Brain microvascular endothelial cell (primary cell): Measurements from ENCODE around the gene CPEB4.

Experiments used
- DNase-seq: peaks from one replicate; pipeline ENCODE4 v3.0.0-alpha.2; 2020
- H3K27ac ChIP-seq: fragments of 250-450 bp; sonication (Bioruptor Pico); 2 replicates; pipeline ENCODE4 v1.5.1; 2020; ENCODE audit warnings: mild to moderate bottlenecking, moderate library complexity
- H3K27me3 ChIP-seq: fragments of 250-450 bp; sonication (Bioruptor Pico); replicated peaks from 2 replicates; pipeline ENCODE4 v1.5.1; 2020; ENCODE audit warnings: mild to moderate bottlenecking
- H3K36me3 ChIP-seq: fragments of 250-450 bp; sonication (Bioruptor Pico); replicated peaks from 2 replicates; pipeline ENCODE4 v1.5.1; 2020; ENCODE audit warnings: mild to moderate bottlenecking
- H3K4me3 ChIP-seq: 2 replicates; pipeline ENCODE4 v1.5.1; 2011; ENCODE audit warnings: low read depth, mild to moderate bottlenecking, control low read depth, low read length, moderate library complexity
- in situ Hi-C: cut with HindIII; loops from 2 replicates; pipeline ENCODE4 v1.10.0; 2017; ENCODE audit warnings: low sequenced_read_pairs, low pct_ligation_motif_present
- TF ChIP-seq, protein P1 (sequence below): IDR thresholded peaks from 2 replicates; pipeline ENCODE4 v1.5.1; 2011; ENCODE audit warnings: low read depth, mild to moderate bottlenecking, moderate library complexity, low read length, control low read depth, inconsistent platforms; ENCODE audit errors: missing control alignments

CPEB4 gene

DNA sequence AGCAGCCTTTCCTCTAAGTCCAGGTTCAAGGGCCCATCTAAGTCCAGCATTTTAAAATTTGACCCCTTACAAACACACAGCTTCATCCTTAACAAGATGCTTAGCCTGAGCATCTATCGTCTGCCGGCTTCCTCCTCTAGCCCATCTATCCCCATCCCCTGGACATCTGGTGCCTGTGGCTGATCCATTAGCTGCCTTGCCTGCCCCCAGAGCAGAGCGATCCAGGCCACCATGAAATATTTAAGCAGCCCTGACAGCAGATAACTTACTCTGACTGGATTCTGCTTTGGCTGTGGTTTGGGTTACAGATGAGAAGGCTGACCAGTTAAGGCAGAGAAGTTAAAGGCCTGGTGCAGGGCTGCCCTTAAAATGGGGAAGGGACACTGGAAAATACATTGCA, 30.9 kb upstream of the CPEB4 start:
- Histone ChIP-seq H3K27ac (no peak overlapping the region), H3K36me3 (no peaks in the 10 kb centered on the region), H3K4me3 (no peak overlapping the region), H3K27me3 (no peaks in the 10 kb centered on the region)
- no peak for DNase-seq
- in situ Hi-C loops = no loop called here
- TF ChIP-seq, protein P1, sequence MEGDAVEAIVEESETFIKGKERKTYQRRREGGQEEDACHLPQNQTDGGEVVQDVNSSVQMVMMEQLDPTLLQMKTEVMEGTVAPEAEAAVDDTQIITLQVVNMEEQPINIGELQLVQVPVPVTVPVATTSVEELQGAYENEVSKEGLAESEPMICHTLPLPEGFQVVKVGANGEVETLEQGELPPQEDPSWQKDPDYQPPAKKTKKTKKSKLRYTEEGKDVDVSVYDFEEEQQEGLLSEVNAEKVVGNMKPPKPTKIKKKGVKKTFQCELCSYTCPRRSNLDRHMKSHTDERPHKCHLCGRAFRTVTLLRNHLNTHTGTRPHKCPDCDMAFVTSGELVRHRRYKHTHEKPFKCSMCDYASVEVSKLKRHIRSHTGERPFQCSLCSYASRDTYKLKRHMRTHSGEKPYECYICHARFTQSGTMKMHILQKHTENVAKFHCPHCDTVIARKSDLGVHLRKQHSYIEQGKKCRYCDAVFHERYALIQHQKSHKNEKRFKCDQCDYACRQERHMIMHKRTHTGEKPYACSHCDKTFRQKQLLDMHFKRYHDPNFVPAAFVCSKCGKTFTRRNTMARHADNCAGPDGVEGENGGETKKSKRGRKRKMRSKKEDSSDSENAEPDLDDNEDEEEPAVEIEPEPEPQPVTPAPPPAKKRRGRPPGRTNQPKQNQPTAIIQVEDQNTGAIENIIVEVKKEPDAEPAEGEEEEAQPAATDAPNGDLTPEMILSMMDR = no peak

DNA sequence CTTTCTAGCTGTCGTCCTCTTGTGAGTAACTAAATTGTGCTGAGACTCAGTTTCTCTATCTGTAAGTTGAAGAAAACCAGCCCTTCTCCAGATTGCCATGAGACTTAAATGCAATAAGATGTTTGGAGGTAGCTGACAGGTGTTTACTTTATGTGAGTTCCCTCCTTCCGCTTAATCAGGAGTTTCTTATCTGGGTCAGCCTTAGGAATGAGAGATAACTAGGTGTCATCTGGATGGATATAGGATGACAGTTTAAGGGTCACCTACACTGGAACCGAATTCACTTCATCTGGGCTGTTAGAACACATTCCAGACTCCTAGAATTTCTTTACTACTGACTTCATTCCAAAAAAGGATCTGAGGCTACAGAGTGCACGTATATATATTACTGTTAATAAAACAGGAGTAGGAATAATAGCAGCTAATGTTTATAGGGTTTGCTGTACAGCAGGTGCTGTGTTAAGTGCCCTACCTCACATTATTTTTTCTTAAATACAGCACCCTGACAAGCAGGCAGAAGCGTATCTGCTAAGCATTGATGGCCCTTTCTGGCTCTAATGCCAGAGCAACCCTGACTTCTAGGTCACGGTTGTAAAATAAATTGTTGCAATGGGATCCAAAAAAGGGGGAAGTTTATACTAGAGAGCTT, 30.0 kb upstream of the CPEB4 start:
- TF ChIP-seq, protein P1 = no peak
- no peak overlapping the region for H3K4me3 ChIP-seq
- no peaks in the 10 kb centered on the region for H3K36me3 ChIP-seq
- in situ Hi-C loops = no loop called here
- no peak for DNase-seq
- no peak overlapping the region for H3K27ac ChIP-seq
- H3K27me3 ChIP-seq = no peaks in the 10 kb centered on the region

DNA sequence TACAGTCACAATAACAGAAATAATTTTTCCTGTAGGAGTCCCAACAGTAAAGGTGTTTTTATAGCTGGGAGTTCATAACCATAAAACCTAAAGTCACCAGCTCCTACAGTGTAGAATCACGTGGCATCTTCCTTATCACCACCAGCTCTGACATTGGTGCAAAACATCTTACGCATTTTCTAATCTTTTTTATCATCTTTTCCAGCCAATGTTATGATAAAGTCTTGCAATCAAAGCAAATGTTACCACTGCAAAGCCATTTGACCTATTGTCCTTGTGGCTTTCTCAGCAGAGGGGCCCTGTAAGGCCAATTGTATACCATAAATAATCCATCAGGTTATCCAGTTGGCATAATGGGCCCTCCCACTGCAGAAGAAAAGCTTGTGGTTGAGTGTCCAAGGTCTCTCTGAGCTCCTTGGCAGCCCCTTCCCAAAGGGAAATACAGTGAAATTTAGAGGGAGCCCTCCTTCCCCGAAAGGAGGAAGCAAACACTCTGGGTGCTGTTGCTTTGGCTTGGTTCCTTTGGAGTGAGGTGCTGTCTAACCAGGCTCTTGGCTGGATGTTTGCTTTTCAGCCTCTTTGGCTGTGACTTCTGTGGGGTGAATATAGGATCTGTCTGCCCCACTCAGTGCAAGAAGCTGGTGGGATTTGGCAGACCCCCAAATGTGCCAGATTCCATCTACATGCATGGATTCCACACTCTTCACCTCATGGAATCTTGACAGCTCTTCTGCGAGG, 29.3 kb upstream of the CPEB4 start:
- in situ Hi-C loops = no loop called here
- peak; percentile 50 for DNase-seq
- Histone ChIP-seq H3K27me3 (no peaks in the 10 kb centered on the region), H3K4me3 (no peak overlapping the region), H3K36me3 (no peaks in the 10 kb centered on the region), H3K27ac (no peak overlapping the region)
- TF ChIP-seq, protein P1 = no peak

DNA sequence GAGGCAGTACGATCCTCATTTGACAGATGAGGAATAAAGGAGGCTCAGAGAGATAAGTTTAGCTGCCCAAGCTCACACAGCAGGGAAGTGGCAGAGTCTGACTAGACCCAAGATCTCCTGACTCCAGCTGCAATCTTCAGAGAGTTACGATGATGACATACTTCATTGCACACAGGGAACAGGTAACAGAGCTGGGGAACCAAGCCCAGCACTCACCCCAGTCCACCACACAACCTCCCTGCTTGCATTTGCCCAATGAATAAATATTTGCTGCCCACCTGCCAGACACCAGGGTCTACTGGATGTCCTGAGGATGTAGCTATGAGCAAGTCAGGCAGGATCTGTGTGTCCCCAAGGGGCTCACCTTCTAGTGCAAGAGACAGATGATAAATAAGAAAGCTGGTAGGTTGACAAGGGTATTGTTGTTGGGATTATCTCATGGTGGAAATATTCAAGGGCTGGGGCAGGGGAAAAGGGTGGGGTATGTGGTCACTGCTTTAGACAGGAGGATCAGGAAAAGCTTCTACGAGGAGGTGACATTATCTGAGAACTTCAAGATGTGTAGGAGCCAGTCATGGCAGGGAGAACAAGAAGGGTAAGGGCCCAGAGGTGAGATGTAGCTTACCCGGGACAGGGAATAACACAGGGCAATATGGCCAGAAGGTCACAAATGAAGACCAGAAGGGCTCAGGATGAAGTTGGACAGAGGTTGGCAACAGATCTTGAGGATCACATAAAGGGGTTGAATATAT, 28.6 kb upstream of the CPEB4 start:
- no peaks in the 10 kb centered on the region for H3K36me3 ChIP-seq
- in situ Hi-C loops = no loop called here
- no peak overlapping the region for H3K4me3 ChIP-seq
- TF ChIP-seq, protein P1 = no peak
- H3K27me3 ChIP-seq = no peaks in the 10 kb centered on the region
- H3K27ac ChIP-seq = no peak overlapping the region
- no peak for DNase-seq

DNA sequence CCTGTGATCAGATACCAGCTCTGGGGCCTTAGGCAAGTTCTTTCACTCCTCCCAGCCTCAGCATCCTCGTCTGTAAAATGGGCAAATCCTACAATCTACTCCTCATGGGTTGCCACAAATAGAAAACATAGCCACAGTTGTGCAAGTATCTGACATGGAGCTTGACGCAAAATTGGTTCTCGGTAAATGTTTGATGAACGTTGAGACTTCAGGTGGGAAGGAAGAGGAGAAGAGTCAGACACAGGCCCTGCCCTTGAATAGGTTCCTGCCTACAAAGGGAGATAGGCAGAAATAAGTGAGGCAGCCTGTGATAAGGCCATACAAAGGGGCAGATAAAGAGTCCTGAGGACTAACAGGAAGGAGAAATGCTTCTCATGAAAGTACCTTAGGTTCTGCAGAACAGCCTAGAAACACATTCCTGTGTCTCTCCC, 26.1 kb upstream of the CPEB4 start:
- H3K4me3 ChIP-seq = no peak overlapping the region
- in situ Hi-C loops = no loop called here
- DNase-seq = no peak
- no peaks in the 10 kb centered on the region for H3K27me3 ChIP-seq
- H3K27ac ChIP-seq = no peak overlapping the region
- no peaks in the 10 kb centered on the region for H3K36me3 ChIP-seq
- TF ChIP-seq, protein P1 = no peak
